ENCODE results near the gene NPAS2.

Gene NPAS2

DNA sequence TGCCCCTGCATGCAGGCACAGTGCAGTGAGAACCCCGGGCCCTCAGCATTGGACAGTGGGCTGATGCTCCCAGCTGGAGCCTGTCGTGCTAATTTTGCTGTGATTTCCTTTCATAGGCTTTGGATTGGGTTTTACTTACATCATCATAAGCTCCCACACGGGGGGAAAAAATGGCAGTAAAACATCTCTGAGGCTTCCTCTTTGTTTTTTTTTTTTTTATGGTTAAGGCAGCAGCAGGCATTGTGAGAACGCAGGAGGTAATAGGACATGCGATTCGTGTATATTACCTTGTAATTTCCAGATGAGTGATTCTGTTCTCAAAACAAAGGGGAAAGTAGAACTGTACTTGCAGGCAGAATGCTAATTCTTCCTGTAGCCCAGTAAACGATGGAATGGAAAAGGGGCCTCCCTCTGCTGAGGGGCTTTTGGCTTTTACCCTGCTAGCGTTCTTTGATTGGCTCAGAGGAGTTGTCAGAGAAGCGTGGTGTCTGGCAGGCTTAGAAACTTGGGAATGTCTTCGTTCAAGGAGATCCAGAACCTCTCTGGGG lies 89.7 kb downstream of the NPAS2 start:
- no peak for DNase-seq (ENCODE audit: low spot score)

DNA sequence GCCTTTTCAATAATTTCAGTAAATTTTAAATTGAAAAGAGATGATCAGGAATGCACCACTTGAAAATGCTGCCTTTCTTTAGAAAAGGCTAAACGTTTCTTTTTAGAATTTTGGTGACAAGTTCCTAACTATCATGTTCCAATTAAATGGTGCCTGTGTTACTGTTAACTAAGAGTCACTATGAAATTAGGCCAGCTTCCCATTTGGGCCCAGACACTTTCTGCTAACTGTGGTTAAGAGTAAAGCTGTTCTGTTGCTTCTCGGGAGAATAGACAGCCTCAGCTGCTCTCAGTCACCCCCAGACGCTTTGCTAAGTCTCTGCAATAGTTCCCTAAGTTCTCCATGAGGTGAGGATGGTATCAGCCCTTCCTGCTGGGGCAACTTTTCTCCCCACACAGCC lies 90.2 kb downstream of the NPAS2 start:
- DNase-seq (ENCODE audit: low spot score) = no peak

DNA sequence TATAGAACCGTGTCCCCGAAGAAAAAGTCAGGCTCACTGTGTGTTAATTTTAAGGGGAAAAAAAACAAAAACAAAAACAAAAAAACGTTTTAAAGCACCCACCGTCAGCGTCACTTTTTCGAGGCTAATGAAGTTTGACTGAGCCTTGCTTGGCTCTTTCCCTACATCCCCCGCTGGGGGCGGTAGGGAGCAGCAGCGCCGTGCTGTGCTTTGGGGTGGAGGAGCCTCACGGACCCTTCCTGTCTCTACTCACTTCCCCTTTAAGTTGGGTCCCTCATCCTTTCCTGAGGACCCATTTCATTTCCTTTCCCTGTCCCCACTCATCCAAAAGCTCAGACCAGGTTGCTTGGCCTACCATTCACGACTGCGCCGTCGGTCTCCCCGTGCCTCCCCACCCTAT lies 99.4 kb downstream of the NPAS2 start:
- DNase-seq (ENCODE audit: low spot score) = no peak

DNA sequence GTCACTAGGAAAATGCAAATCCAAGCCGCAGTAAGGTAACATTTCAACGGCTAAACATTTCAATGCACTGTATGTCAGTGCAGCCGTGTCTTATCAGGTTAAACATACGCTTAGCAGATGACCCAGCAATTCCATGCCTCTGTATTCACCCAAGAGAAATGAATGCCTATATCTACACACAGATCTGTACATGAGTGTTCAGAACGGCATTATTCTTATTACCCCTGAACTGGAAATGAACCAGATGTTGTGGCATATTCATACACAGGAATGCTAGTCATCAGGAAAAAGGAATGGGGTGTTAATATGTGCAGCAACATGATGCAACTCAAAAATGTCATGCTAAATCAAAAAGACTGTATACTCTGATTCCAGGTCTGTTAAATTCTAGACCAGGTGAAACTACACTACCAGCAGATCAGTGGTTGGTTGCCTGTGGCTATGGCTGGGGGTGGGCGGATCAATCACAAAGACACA lies 101.8 kb downstream of the NPAS2 start:
- no peak for DNase-seq (ENCODE audit: low spot score)

DNA sequence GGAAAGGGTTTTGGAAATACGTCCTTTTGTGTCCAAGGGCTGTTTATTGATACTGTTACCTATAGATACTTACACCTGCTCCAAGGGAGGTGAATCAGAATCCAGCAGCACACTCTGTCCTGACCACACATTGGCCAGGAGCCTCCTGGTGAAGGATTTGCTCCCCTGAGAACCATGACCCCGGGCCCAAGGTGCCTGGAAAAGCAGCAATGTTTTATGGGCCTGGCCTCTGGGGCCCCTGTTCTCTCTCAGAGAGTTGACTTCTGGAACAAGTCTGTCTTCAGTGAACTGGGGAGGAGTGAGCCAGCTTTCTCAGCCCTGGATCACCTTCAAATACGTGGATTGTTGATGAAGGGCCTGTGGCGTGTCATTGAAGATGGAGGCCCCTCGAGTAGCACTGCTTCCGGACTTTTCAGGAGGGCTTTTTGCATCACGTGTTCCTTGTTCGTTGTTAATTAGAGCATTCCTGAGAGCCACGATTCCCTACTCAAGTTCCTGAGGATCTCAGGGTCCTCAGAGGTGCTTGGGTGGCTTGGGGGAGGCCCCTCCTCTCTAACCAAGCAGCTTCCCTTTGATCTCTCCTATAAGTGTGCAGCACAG lies 103.6 kb downstream of the NPAS2 start:
- DNase-seq (ENCODE audit: low spot score) = no peak

DNA sequence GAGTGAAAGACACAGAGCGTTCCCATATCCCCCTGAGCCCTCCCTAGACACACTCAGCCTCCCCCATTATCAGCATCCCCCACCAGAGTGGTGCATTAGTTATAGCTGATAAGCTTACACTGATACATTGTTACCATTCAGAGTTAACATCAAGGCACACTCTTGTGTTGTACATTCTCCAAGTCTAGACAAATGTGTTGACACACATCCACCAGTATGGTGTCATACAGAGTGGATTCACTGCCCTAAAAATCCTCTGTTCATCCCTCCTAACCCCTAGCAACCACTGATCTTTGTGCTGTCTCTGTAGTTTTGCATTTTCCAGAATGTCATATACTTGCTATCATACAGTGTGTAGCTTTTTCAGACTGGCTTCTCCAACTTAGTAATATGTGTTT lies 104.2 kb downstream of the NPAS2 start:
- DNase-seq (ENCODE audit: low spot score) = no peak

DNA sequence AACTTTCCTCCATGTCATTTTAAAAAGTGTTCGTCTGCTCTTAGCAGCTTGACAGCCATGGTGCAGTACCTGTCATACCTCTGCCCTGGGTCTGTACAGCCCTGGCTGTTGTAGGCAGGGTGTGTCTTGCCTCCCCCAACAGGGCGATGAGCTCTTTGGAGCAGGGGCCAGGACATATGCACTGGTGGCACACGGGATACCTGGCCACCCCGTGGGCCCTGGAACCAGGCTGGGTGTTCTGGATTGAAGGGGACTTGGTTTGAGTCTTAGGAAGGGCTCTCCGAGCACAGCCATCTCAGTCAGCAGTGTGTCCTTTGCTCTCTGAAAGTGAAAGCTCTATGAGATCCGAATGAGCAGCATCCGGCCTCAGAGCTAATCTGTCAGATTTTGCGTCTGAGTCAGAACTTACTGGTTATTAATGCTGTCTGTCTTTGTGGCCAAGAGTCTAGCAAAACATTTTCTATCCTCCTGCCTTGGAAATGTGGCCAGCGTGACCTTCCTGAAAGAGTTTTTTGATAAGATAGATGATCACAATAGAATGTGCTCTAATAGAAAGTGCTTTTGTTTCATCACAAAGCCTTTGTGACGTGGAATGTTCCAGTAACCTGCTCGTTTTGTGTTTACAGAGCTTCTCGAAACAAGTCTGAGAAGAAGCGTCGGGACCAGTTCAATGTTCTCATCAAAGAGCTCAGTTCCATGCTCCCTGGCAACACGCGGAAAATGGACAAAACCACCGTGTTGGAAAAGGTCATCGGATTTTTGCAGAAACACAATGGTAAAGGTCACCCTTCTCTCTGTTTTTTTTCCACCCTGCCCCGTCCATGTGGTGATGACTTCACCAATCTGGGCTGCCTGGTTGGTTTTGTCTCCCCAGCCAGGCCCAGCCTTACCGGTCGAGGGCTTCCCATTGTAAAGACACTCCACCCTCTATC lies 104.8 kb downstream of the NPAS2 start:
- no peak for DNase-seq (ENCODE audit: low spot score)

DNA sequence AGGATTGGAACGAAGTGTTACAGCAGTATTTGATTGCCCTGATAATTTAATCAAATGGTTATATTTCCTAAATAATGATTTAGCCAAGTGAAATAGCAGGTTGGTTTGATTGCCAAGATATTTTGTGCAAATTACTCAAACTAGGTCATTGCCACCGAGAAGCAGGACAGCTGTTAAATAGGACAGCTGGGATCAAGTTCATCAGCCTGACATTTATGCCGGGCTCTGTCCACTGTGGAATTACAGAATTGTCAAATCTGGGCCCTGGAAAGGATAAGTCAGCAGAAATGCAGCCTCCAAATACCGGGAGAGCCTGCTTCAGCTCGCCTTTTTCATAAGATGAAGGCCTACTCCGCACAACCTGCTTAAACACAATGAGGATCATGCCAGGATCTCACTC lies 108.3 kb downstream of the NPAS2 start:
- DNase-seq (ENCODE audit: low spot score) = no peak

DNA sequence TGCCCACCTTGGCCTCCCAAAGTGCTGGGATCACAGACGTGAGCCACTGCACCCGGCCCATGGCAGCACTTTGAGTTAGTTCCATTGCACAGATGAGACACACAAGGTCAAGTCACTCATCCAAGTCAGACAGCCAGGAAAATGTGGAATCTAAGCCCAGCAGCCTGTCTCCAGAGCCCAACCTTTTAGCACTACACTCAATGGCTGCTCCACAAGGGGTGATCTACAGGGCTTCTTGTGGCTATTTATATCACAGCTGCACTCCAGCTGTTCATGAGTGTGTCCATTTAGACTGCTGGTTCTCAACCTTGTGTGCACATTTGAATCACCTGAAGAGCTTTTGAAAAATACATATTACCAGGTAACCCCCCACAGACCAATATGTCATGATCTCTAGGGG lies 109.2 kb downstream of the NPAS2 start:
- no peak for DNase-seq (ENCODE audit: low spot score)

DNA sequence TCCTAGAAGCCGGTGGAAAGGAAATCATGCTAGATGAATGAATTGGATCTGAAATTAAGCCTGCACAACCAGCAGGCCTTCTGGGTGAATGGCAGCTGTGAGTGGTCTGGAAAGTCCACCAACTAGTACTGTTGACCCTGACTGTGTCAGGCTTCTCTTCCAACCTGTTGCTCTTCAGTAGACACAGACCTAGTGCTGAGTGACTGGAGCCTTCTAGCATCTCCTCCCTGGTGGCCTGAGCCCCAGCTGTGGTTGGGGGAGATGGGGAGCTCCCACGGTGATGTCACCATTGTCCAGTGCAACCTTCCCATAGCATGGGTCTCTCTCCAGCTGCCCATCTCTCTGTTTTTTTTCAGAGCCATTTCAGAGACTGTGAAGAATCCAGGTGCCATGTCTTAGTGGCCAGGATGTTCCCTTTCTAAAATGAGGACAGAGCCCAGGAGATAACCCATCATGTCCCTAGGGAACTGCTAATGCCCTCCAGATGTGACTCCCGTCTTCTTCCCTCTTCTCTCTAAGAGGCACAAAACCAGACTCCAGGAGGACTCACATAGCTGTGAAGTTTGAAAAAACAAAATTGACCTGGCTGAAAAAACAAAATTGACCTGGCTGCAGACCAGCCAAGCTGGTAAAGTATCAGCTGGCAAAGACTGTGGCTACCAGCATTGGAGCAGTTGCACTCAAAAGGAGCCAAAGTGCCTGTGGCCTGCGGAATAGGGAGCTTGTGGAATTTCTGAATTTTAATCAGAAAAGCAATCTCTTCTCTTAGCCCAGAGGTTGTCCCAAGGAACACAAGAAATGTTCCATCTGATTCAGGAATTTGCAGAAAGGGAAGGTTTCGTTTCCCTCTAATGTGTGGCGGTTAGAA lies 114.8 kb downstream of the NPAS2 start:
- DNase-seq (ENCODE audit: low spot score) = no peak

DNA sequence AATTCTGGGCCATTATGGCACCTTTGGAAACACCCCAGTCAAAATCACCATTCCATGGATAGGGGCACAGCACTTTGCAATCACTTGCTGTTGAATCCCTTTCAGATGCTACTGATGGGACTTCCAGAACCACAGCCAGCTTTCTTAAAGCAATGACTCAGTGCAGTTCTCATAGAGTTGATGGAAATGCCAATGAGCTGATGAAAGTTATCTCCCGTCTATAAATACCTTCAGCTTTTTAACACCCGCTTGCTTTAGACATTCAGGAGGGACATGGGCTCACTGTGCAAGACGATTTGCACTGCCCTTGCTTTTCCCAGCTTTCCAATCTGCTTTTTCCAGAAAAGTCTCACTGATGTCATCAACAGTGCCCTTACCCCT lies 115.4 kb downstream of the NPAS2 start:
- no peak for DNase-seq (ENCODE audit: low spot score)

DNA sequence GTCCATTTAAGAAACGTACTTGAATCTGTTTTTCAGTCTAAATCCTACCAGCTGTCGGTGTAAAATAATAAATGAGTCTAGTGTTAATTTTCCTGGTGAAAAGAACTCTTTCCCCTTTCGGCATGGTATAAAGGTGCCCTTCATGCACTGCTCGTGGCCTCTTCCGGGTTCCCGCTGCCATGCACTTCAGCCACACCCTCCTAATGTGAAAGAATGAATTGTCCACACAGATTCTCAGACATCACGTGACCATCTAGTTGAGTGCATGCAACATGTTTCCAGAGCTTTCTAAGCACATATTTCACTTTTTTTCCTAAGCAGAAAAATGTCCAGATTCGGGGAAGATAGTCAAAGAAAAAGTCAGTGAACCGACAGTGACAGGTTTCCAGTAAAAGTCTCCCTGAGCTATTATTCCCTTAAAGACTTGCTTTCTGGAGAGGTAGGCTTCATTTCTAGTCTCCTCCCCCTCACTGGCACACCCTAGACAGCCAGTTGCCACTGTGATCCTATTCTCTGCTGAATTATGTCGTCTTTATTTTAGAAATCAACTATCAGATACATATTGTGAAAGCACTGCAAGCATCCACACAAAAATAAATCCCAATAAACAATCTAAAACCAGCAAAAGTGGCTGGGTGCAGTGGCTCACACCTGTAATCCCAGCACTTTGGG lies 116.3 kb downstream of the NPAS2 start:
- no peak for DNase-seq (ENCODE audit: low spot score)

DNA sequence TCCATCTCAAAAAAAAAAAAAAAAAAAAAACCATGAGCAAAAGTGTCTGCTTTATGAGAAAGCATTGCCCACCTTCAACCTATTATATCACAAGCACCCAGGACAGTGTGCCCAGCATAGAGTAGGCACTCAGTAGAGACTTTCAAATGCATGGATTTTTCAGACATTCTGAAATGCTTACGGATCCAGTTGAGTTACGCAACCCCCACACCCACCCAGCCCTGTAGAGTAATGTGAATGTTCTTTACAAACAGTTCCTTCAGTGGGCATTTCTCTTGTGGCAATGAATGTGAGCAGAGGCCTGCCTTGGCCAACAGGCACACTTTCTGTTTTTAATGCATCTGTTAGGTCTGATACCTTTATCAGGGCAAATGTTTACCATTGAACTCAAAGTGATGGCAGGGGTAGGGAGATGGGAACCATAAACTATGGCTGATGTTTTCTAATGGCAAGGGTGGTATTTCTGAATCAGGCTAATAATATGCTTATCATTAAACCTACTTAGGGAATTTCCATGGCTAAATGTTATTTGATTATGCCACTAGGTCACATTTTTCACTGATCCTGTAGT lies 117.1 kb downstream of the NPAS2 start:
- no peak for DNase-seq (ENCODE audit: low spot score)

DNA sequence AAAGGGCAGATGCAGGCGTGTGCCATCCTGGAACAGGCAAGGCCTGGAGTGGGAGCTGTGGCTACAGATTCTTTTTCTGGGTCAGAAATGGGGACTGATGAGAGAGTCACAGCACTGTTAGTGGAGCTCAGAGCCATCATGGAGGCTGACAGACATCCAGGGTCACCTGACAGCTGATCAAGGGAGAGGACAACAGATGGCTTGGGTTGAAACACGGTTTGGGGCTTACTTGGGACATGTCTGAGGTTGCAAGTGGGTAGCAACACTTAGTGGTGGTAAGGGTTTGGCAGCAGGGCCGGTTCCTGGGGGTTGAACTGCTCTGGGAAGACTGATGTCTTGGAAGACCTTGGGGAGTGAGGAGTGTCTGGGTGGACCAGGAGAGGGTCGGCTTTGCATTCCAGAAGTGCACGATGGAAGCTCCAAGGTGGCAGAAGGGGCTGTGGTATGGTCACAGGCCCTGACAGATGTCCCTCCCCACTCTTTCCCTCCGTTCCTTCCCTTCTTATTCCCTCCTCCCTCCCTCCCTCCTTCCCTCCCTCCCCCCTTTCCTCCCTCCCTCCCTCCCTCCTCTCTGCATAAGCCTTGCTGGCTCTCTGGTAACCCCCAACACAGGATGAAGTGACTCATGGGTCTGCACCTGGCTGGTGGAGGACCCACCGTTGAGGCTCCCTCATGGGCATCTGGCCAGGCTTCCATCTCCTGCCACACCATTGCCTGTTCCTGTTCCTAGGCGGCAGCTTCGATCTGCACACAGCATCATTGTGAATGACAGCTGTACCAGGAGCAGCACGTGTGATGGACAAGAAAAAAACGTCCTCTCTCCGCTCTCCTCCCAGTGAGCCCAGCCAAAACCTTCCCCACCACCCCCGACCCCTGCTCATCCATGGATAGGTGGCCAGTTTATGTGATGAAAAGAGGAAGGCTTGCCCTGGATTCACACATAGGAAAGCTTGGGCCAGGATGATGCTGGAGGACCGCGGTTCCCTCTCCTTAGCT lies 118.4 kb downstream of the NPAS2 start:
- no peak for DNase-seq (ENCODE audit: low spot score)

DNA sequence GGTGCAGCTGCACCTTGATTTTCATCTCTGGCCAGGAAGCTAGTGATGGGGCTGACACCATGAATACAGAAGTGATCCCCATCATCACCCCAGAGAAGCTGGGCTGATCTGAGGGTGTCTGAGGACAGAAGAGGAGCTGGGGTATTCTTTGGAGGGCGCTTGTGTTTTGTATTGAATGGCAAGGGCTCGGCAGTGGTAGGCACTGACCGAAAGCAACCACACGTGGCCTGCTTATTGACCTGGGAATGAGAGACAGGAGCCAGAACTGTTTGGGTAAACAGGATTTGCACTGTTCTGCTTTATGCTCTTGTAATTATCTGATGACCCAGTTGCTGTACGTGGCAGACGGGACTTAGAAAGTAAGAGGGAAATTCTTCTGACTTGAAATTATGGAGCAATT lies 119.5 kb downstream of the NPAS2 start:
- DNase-seq (ENCODE audit: low spot score) = no peak

DNA sequence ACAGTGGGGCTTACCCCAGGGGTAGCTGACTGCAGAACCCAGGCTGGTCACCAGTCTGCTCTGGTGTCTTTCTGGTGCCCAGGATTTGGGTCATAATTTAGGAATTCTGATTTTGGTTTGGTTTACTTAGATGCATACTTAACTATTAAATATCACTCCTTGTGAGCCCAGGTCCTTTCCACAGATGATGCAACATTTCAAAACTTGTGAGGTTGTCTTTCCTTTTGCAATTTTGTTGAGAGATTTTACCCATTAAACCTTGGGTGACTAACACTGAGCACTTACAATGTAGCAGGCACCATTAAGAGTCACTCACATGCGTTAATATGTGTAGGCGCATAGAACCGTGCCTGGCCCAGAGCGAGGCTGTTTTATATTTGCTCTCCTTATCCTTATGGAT lies 120.3 kb downstream of the NPAS2 start:
- no peak for DNase-seq (ENCODE audit: low spot score)

DNA sequence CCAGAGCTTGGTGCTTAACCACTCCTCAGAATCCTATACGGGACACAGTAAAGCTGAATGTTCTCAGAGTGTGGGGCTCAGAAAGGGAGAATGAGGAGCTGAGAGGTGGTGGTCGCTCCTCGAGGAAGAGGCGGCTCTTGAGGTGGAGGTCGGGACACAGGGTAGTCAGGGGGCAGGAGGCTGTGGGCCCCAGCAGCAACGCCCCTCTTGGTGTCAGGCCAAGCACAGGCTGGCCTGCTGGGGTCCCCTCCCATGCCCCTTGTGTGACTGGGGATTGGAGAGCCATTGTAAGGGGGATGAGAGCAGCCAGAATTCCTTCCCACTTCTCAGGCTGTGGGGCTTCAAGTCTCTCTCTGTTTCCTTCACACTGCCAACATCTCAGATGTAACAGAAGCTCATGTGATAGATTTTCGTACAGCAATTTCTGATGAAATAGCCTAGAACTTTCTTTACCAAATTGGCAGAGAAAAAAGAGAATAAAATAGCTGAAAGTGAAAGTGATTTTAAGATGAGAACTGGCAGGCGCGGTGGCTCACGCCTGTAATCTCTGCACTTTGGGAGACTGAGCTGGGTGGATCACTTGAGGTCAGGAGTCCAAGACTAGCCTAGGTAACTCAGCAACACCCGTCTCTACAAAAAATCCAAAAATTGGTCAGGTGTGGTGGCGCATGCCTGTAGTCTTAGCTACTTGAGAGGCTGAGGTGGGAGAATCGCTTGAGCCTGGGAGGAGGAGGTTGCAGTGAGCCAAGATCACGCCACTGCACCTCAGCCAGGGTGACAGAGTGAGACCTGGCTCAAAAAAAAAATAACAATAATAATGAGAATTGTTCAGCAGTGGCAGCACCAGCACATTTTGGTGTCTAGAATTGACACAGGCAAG lies 121.1 kb downstream of the NPAS2 start:
- DNase-seq (ENCODE audit: low spot score) = no peak

DNA sequence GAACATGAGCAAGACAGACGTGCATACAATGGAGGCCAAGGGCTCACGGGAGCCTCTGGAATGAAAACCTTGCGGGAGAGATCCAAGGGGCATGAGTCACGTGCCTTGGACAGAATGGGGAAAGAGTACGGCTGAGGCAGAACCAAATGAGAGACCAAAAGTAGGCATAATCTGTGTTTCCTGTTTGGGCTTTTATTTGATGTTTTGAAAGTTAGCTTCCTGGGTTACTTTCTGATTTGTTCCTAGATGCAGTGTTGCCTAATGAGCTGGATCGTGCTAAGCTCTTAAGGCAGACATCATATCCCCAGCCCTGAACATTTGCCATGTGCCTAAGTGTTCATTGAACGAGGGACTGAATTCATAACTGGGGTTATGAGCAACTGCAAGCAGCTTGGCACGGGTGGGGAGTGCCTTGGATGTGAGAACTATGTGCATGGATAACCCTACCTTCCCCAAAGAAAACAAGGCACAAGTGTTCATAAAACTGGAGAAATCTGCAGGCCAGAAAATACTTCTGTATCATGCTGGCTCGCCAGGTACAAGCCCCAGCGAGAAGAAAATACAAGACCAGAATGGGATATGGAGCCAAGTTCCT lies 121.8 kb downstream of the NPAS2 start:
- DNase-seq (ENCODE audit: low spot score) = no peak
